HG03342 (cell line): Measurements from ENCODE around the gene PRAME.
"Not testable (repeated sequence)": the region's sequence is repeated elsewhere in the genome, so short reads cannot be mapped to it uniquely, and the experiment has no call there.

Experiments
- ATAC-seq: cut with Tn5 transposase; IDR thresholded peaks from one replicate; pipeline ENCODE4 v1.9.1; 2021; ENCODE audit warnings: mild to moderate bottlenecking, moderate library complexity; ENCODE audit not compliant: unreplicated experiment

PRAME gene

GRCh38 chr22:22558972-22559603 is at the start of gene PRAME:
TSS of gene PRAME (minus strand) at chr22:22559265. CDS start at chr22:22556832, 2,433 bp downstream.
- no peak for ATAC-seq

- not testable (repeated sequence) for ATAC-seq
Observed at GRCh38 chr22:22608022-22608421, 49.0 kb upstream of the PRAME start.

- no peak for ATAC-seq
Observed at GRCh38 chr22:22605074-22605404, 46.0 kb upstream of the PRAME start.

GRCh38 chr22:22604326-22605073 is 45.4 kb upstream of the PRAME start:
- no peak for ATAC-seq

- ATAC-seq: no peak
Observed at GRCh38 chr22:22603470-22603947, 44.4 kb upstream of the PRAME start.

GRCh38 chr22:22600531-22601261 is 41.6 kb upstream of the PRAME start:
- ATAC-seq: no peak

GRCh38 chr22:22599248-22599647 is 40.2 kb upstream of the PRAME start:
- no peak for ATAC-seq

- ATAC-seq: no peak
Observed at GRCh38 chr22:22598144-22598543, 39.1 kb upstream of the PRAME start.

GRCh38 chr22:22595001-22595835 is 36.2 kb upstream of the PRAME start:
- no peak for ATAC-seq

- ATAC-seq: no peak
Observed at GRCh38 chr22:22593964-22594656, 35.0 kb upstream of the PRAME start.

GRCh38 chr22:22593250-22593649 is 34.2 kb upstream of the PRAME start:
- ATAC-seq: no peak

- ATAC-seq: no peak
Observed at GRCh38 chr22:22591348-22592299, 32.6 kb upstream of the PRAME start.

GRCh38 chr22:22590136-22590891 is 31.2 kb upstream of the PRAME start:
- no peak for ATAC-seq

- no peak for ATAC-seq
Observed at GRCh38 chr22:22588485-22589164, 29.6 kb upstream of the PRAME start.

GRCh38 chr22:22587577-22588188 is 28.6 kb upstream of the PRAME start:
- no peak for ATAC-seq

GRCh38 chr22:22584722-22585121 is 25.7 kb upstream of the PRAME start:
- no peak for ATAC-seq

GRCh38 chr22:22583030-22583429 is 24.0 kb upstream of the PRAME start:
- no peak for ATAC-seq
